Measurements from ENCODE around the gene C1orf226.

C1orf226 gene, protein sequence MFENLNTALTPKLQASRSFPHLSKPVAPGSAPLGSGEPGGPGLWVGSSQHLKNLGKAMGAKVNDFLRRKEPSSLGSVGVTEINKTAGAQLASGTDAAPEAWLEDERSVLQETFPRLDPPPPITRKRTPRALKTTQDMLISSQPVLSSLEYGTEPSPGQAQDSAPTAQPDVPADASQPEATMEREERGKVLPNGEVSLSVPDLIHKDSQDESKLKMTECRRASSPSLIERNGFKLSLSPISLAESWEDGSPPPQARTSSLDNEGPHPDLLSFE

DNA sequence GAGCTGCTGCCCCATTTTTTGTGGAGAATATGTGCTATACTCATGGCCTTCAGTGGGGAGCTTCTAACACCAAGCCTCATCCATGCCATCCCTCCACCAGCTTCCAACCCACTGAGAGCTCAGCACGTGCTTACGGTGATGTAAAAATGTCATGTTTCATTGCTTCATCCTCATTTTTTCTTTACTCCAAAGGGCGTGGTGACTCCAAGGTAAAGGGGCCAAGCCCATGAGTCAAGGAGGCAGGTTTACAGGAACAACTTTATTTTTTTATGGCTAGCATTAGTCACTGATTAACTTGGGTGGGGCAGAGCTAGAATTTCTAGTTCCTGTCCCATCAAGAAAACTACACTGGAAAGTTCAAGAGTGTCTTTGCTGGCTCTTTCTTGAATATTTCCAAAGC, at the start of gene C1orf226:
C1orf226 (plus strand) TSS at position 346 of the 400 bp plus-strand sequence. CDS start 174 bp downstream, outside the sequence.
- DNase-seq (ENCODE audit: low read depth) = no peak
- TF ChIP-seq, protein P1, sequence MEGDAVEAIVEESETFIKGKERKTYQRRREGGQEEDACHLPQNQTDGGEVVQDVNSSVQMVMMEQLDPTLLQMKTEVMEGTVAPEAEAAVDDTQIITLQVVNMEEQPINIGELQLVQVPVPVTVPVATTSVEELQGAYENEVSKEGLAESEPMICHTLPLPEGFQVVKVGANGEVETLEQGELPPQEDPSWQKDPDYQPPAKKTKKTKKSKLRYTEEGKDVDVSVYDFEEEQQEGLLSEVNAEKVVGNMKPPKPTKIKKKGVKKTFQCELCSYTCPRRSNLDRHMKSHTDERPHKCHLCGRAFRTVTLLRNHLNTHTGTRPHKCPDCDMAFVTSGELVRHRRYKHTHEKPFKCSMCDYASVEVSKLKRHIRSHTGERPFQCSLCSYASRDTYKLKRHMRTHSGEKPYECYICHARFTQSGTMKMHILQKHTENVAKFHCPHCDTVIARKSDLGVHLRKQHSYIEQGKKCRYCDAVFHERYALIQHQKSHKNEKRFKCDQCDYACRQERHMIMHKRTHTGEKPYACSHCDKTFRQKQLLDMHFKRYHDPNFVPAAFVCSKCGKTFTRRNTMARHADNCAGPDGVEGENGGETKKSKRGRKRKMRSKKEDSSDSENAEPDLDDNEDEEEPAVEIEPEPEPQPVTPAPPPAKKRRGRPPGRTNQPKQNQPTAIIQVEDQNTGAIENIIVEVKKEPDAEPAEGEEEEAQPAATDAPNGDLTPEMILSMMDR (conservative IDR thresholded peaks at IDR 0.05; ENCODE audit: control insufficient read depth, insufficient read depth, low read depth, low read length) = no peak

DNA sequence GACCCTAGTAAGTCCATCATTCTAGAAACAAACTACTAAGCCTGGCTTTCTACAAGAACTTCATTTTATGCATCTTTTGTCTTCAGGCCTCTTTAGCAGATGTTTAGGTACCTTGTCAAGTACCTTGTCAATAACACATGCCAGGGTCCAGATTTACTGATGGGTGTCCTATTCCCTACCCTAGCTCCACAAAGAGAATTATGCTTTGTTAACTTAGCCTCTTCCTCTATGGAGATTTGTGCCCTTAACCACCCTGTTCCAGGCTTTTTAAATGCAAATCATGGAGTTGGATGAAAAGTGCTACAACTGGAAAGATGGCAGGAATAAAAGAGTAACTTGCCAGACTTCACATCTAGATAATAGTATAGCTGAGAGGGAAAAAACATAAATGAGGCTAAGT, 47.5 kb upstream of the C1orf226 start:
- TF ChIP-seq, protein P1 (conservative IDR thresholded peaks at IDR 0.05; ENCODE audit: control insufficient read depth, insufficient read depth, low read depth, low read length) = no peak
- DNase-seq (ENCODE audit: low read depth) = no peak
- no peak overlapping the region for H3K4me3 ChIP-seq (ENCODE audit: control insufficient read depth, low read depth, low read length)

More for the DNA sequence above, at the start of gene C1orf226:
- no peak within 1 kb of the TSS for H3K4me3 ChIP-seq (ENCODE audit: control insufficient read depth, low read depth, low read length)

DNA sequence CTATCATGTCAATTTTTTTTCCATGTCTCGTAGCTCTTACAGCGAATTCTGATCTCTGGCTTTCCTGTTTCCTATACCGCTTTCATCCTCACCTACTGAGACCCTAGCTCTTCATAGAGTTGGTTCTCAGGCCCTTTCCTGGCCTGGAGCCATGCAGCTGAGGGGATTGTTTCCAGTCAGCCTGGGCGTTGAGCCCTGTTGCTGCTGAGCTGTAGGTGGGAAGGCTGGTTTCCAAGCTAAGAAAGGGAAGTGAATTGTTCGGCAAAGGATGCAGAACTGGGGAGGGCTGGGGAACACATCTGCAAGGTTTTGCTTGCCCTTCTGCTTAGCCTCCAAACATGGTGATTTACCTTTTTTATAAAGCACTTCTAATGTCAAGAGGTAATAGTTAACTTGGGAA, 46.4 kb upstream of the C1orf226 start:
- TF ChIP-seq, protein P1 (conservative IDR thresholded peaks at IDR 0.05; ENCODE audit: control insufficient read depth, insufficient read depth, low read depth, low read length) = no peak
- DNase-seq (ENCODE audit: low read depth) = no peak
- no peak overlapping the region for H3K4me3 ChIP-seq (ENCODE audit: control insufficient read depth, low read depth, low read length)

DNA sequence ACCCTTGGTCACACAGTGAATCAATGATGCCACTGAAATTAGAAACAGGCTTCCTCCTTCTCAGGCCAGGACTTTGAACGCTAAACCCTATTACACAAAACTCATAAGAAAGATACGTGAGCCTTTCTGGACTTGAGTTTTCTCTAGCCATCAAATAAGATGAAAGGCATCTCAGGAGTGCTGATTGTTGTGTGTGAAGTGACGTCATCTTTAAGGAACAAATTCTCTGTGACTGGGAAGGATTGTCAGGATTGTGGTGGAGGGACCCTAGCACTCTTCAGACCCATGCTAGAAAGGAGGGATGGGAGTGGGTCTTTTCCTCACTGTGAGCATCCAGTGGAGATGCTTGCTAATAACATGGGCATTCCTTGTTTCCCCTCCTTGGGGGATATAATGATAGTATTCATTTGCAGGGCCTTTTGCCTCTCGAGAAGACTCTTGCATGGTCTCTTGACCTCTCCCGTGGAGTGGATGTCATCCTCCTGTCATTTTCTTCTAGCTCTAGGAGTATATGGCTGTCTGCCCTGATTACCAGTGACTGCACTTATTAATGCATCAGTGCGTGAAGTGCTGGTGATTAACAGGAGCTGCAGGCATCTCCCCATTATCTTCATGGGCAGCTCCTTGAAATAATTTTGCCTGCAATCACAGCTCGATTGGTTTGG, 44.8 kb upstream of the C1orf226 start:
- no peak overlapping the region for H3K4me3 ChIP-seq (ENCODE audit: control insufficient read depth, low read depth, low read length)
- TF ChIP-seq, protein P1 (conservative IDR thresholded peaks at IDR 0.05; ENCODE audit: control insufficient read depth, insufficient read depth, low read depth, low read length) = no peak
- DNase-seq (ENCODE audit: low read depth) = no peak

DNA sequence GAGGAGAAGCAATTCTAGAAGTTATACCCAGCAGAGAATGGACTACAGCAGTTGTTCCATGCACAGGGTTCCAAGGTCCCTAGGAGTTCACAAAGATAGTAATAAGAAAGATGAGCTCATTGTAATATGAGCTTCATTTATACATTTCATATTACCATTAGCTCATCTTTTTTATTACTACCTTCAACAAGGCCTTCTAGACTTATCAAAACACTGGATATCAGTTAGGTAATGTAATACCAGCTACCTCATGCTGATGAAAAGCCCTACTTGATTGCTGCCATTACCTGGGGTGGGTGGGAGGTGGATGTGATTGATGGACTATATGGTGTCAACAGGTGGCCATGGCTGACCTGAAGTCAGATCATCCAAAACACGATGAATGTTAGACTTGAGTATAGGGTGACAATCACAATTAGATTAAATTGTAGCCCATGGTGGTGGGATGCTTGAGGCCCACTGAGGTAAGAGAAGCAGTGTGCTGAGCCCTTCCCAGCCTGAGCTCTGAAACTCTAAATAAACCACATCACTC, 39.0 kb upstream of the C1orf226 start:
- DNase-seq (ENCODE audit: low read depth) = no peak
- TF ChIP-seq, protein P1 (conservative IDR thresholded peaks at IDR 0.05; ENCODE audit: control insufficient read depth, insufficient read depth, low read depth, low read length) = no peak
- no peak overlapping the region for H3K4me3 ChIP-seq (ENCODE audit: control insufficient read depth, low read depth, low read length)

DNA sequence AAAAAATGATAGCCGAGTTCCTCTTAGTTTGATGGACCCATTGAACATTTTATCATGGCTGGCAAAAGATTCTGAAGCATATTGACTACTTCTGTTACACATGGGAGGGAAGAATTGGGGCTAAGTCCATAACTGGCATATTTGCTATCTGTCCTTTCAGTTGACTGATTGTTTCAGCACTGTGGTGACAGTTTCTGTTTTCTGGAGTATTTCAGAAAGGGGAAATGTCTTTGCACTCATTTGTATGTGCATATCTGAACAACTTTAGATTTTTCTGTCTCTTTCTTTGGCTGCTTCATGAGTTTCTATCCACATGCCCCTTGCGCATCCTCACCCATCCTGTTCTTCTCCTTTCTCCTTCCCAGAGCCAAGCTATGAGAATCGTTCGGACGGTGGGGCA, 38.1 kb upstream of the C1orf226 start:
- H3K4me3 ChIP-seq (ENCODE audit: control insufficient read depth, low read depth, low read length) = no peak overlapping the region
- TF ChIP-seq, protein P1 (conservative IDR thresholded peaks at IDR 0.05; ENCODE audit: control insufficient read depth, insufficient read depth, low read depth, low read length) = no peak
- DNase-seq (ENCODE audit: low read depth) = no peak

All from fibroblast of mammary gland (primary cell).